ENCODE measurements around the gene KMT2E. TPM values are rescaled to one million over a fixed set of nuclear protein-coding genes. Genes with fewer than 3 reads are reported as not detected.
"Not testable (repeated sequence)": the region's sequence is repeated elsewhere in the genome, so short reads cannot be mapped to it uniquely, and the experiment has no call there.

KMT2E gene
- total RNA-seq, 2 experiments from 2014 or later: 110 to 127 TPM

- H3K27ac Mint-ChIP-seq; H3K9me3 Mint-ChIP-seq (ENCODE audit: low read depth); H3K4me3 Mint-ChIP-seq; DNase-seq; H3K27me3 Mint-ChIP-seq; ATAC-seq; CTCF ChIA-PET: not testable (repeated sequence)
- Mint-ChIP-seq H3K4me1 (peaks cover 20% of the 10 kb centered on the region), H3K36me3 (peaks cover 15% of the 10 kb centered on the region)
These were observed 38.5 kb upstream of the KMT2E start for GRCh38 chr7:104975553-104975952.

GRCh38 chr7:104976966-104977636 lies 36.9 kb upstream of the KMT2E start:
- Mint-ChIP-seq H3K9me3 (ENCODE audit: low read depth) (no peaks in the 10 kb centered on the region), H3K36me3 (peaks cover 12% of the 10 kb centered on the region), H3K4me1 (peaks cover 32% of the 10 kb centered on the region), H3K4me3 (no peak overlapping the region), H3K27ac (peak overlapping the region; percentile 15), H3K27me3 (no peaks in the 10 kb centered on the region)
- CTCF ChIA-PET: interaction anchor here (0.8 to 1.0 kb wide), 2 partner anchors 94 to 1065 kb away, joined by 4 read pairs; no protein-coding TSS in a partner anchor
- DNase-seq: no peak
- no peak for ATAC-seq

- DNase-seq: no peak
- H3K4me3 Mint-ChIP-seq: no peak overlapping the region
- ATAC-seq: no peak
- H3K27ac Mint-ChIP-seq: no peak overlapping the region
- H3K4me1 Mint-ChIP-seq: peaks cover 45% of the 10 kb centered on the region
- no peaks in the 10 kb centered on the region for H3K27me3 Mint-ChIP-seq
- H3K9me3 Mint-ChIP-seq (ENCODE audit: low read depth): no peaks in the 10 kb centered on the region
- H3K36me3 Mint-ChIP-seq: peaks cover 10% of the 10 kb centered on the region
- CTCF ChIA-PET: interaction anchor here (0.7 to 1.5 kb wide), 4 partner anchors 10 to 56 kb away, joined by 3 to 4 read pairs (median 4); no protein-coding TSS in a partner anchor
These were observed 35.5 kb upstream of the KMT2E start for GRCh38 chr7:104978460-104978859.

GRCh38 chr7:104979167-104979841 lies 34.7 kb upstream of the KMT2E start:
- H3K9me3 Mint-ChIP-seq (ENCODE audit: low read depth): no peaks in the 10 kb centered on the region
- CTCF ChIA-PET: interaction anchor here (1.2 to 3.9 kb wide), 7 partner anchors 14 to 61 kb away, joined by 3 to 17 read pairs (median 4); no protein-coding TSS in a partner anchor
- H3K36me3 Mint-ChIP-seq: peaks cover 6% of the 10 kb centered on the region
- H3K27me3 Mint-ChIP-seq: no peaks in the 10 kb centered on the region
- H3K4me3 Mint-ChIP-seq: no peak overlapping the region
- ATAC-seq: no peak
- H3K4me1 Mint-ChIP-seq: peaks cover 48% of the 10 kb centered on the region
- no peak overlapping the region for H3K27ac Mint-ChIP-seq
- DNase-seq: no peak

GRCh38 chr7:104980440-104980839 lies 33.6 kb upstream of the KMT2E start:
- ATAC-seq (no peak), DNase-seq (no peak)
- Mint-ChIP-seq H3K27me3 (no peaks in the 10 kb centered on the region), H3K27ac (no peak overlapping the region), H3K9me3 (ENCODE audit: low read depth) (no peaks in the 10 kb centered on the region), H3K4me1 (peaks cover 60% of the 10 kb centered on the region), H3K36me3 (peaks cover 6% of the 10 kb centered on the region), H3K4me3 (no peak overlapping the region)
- CTCF ChIA-PET: interaction anchor here (0.5 to 4.2 kb wide), 27 partner anchors 8 to 539 kb away, joined by 3 to 58 read pairs (median 6); partner anchors contain the start of gene KMT2E

- CTCF ChIA-PET: interaction anchor here (0.5 to 4.2 kb wide), 44 partner anchors 9 to 608 kb away, joined by 3 to 58 read pairs (median 4); partner anchors contain the start of gene KMT2E
- ATAC-seq: no peak
These were observed 32.9 kb upstream of the KMT2E start for GRCh38 chr7:104980841-104981671.

GRCh38 chr7:104981672-104982037 lies 32.4 kb upstream of the KMT2E start:
- Mint-ChIP-seq H3K4me1 (peaks cover 69% of the 10 kb centered on the region), H3K9me3 (ENCODE audit: low read depth) (no peaks in the 10 kb centered on the region), H3K27me3 (no peaks in the 10 kb centered on the region), H3K4me3 (no peak overlapping the region), H3K36me3 (peaks cover 8% of the 10 kb centered on the region), H3K27ac (peak overlapping the region; percentile 58)
- CTCF ChIA-PET: interaction anchor here (0.5 to 4.2 kb wide), 36 partner anchors 10 to 608 kb away, joined by 3 to 58 read pairs (median 4); partner anchors contain the start of gene KMT2E
- DNase-seq (no peak), ATAC-seq (no peak)

More at GRCh38 chr7:104980841-104981671, 32.9 kb upstream of the KMT2E start:
- no peaks in the 10 kb centered on the region for H3K27me3 Mint-ChIP-seq
- no peak overlapping the region for H3K4me3 Mint-ChIP-seq
- H3K36me3 Mint-ChIP-seq: peaks cover 4% of the 10 kb centered on the region
- peaks cover 64% of the 10 kb centered on the region for H3K4me1 Mint-ChIP-seq
- no peak for DNase-seq
- H3K9me3 Mint-ChIP-seq (ENCODE audit: low read depth): no peaks in the 10 kb centered on the region
- H3K27ac Mint-ChIP-seq: peak overlapping the region; percentile 58

GRCh38 chr7:104982308-104983075 lies 31.5 kb upstream of the KMT2E start:
- H3K27ac Mint-ChIP-seq: peak overlapping the region; percentile 100
- CTCF ChIA-PET: interaction anchor here (1.0 to 4.2 kb wide), 18 partner anchors 9 to 607 kb away, joined by 3 to 58 read pairs (median 8); partner anchors contain the start of gene KMT2E
- peaks cover 9% of the 10 kb centered on the region for H3K36me3 Mint-ChIP-seq
- no peaks in the 10 kb centered on the region for H3K27me3 Mint-ChIP-seq
- no peaks in the 10 kb centered on the region for H3K9me3 Mint-ChIP-seq (ENCODE audit: low read depth)
- peak overlapping the region; percentile 99 for H3K4me3 Mint-ChIP-seq
- DNase-seq (no peak), ATAC-seq (no peak)
- peaks cover 64% of the 10 kb centered on the region for H3K4me1 Mint-ChIP-seq

- H3K36me3 Mint-ChIP-seq: peaks cover 10% of the 10 kb centered on the region
- no peaks in the 10 kb centered on the region for H3K27me3 Mint-ChIP-seq
- CTCF ChIA-PET: interaction anchor here (0.9 to 4.2 kb wide), 17 partner anchors 15 to 147 kb away, joined by 3 to 58 read pairs (median 5); partner anchors contain the start of gene KMT2E
- ATAC-seq (no peak), DNase-seq (no peak)
- peak overlapping the region; percentile 100 for H3K27ac Mint-ChIP-seq
- H3K9me3 Mint-ChIP-seq (ENCODE audit: low read depth): no peaks in the 10 kb centered on the region
- H3K4me1 Mint-ChIP-seq: peaks cover 68% of the 10 kb centered on the region
- H3K4me3 Mint-ChIP-seq: peak overlapping the region; percentile 99
These were observed 30.9 kb upstream of the KMT2E start for GRCh38 chr7:104983076-104983577.

GRCh38 chr7:104983578-104984539 lies 30.1 kb upstream of the KMT2E start:
- H3K27ac Mint-ChIP-seq: peak overlapping the region; percentile 100
- DNase-seq (peak; percentile 92), ATAC-seq (peak; percentile 93)
- no peaks in the 10 kb centered on the region for H3K27me3 Mint-ChIP-seq
- H3K4me3 Mint-ChIP-seq: peak overlapping the region; percentile 99
- H3K36me3 Mint-ChIP-seq: peaks cover 15% of the 10 kb centered on the region
- peaks cover 71% of the 10 kb centered on the region for H3K4me1 Mint-ChIP-seq
- no peaks in the 10 kb centered on the region for H3K9me3 Mint-ChIP-seq (ENCODE audit: low read depth)
- CTCF ChIA-PET: interaction anchor here (0.7 to 4.2 kb wide), 18 partner anchors 16 to 147 kb away, joined by 3 to 58 read pairs (median 4); partner anchors contain the start of gene KMT2E

GRCh38 chr7:104984585-104985258 lies 29.3 kb upstream of the KMT2E start:
- ATAC-seq (no peak), DNase-seq (no peak)
- CTCF ChIA-PET: interaction anchor here (0.7 to 4.2 kb wide), 12 partner anchors 15 to 89 kb away, joined by 3 to 58 read pairs (median 5); partner anchors contain the start of gene KMT2E
- peak overlapping the region; percentile 100 for H3K27ac Mint-ChIP-seq
- no peaks in the 10 kb centered on the region for H3K27me3 Mint-ChIP-seq
- H3K4me1 Mint-ChIP-seq: peaks cover 66% of the 10 kb centered on the region
- peaks cover 17% of the 10 kb centered on the region for H3K36me3 Mint-ChIP-seq
- peak overlapping the region; percentile 99 for H3K4me3 Mint-ChIP-seq
- H3K9me3 Mint-ChIP-seq (ENCODE audit: low read depth): no peaks in the 10 kb centered on the region
